K562 (cell line): ENCODE measurements around the gene MOB3B. TPM values are rescaled to one million over a fixed set of nuclear protein-coding genes. Genes with fewer than 3 reads are reported as not detected.
"Not testable (repeated sequence)": the region's sequence is repeated elsewhere in the genome, so short reads cannot be mapped to it uniquely, and the experiment has no call there.

Experiments
- ATAC-seq: fragments of 200-7000 bp; cut with Tn5 transposase; 3 replicates; pipeline ENCODE4 v1.9.1; 2020; ENCODE audit warnings: moderate library complexity
- BruUV-seq: library from RNA; stranded (reverse); fragments of 400-500 nt; replicated peaks from 2 replicates; lab custom pipeline; 2021; lab: Mats Ljungman, UMichigan
- CTCF ChIA-PET: fragments of 300-600 bp; formaldehyde crosslinking; extraction: SDS; loops from one replicate; lab custom pipeline; 2021; ENCODE audit warnings: low intra/inter-chr PET ratio; lab: Yijun Ruan, JAX
- POLR2A ChIA-PET: fragments of 300-600, 350-650 bp; sonication (Branson Sonifier 250); formaldehyde crosslinking; extraction: SDS; loops from one replicate; lab custom pipeline; 2021; ENCODE audit warnings: antibody characterized with exemption, inconsistent platforms; lab: Yijun Ruan, JAX
- DNase-seq, 4 experiments: peaks; one replicate each; pipeline versions ENCODE4 v3.0.0 to v3.0.0-alpha.2; 2011 to 2018; ENCODE audit warnings: low spot score in 3 of 4, mixed read lengths in 3 of 4; ENCODE audit errors: extremely low read depth in 1 of 4
- FAIRE-seq: peaks from 2 replicates; lab custom pipeline; 2011; peaks lifted over from hg19 to GRCh38; lab: Jason Lieb, UNC
- H2AFZ ChIP-seq: 2 replicates; pipeline ENCODE4 v1.6.0; 2011; ENCODE audit warnings: low read depth, low read length, control low read depth, inconsistent platforms
- H3K27ac ChIP-seq: fragments of 200-600 bp; 3 replicates; pipeline ENCODE4 v1.8.0; 2011; ENCODE audit warnings: low read depth, mild to moderate bottlenecking, control low read depth, inconsistent platforms, low read length, moderate library complexity, mixed read lengths; ENCODE audit errors: extremely low read depth
- H3K27me3 ChIP-seq, 2 experiments: fragments of 300-600 bp in 1 of 2; 2 replicates in 1 of 2; 3 replicates in 1 of 2; pipeline versions ENCODE4 v1.6.0 to v1.8.0; 2011; ENCODE audit warnings: inconsistent platforms in 2 of 2, low read length in 2 of 2, mild to moderate bottlenecking in 1 of 2, mixed read lengths in 1 of 2, moderate library complexity in 1 of 2; ENCODE audit not compliant: control insufficient read depth in 2 of 2, insufficient read depth in 2 of 2
- H3K36me3 ChIP-seq: fragments of 300-600 bp; 3 replicates; pipeline ENCODE4 v1.8.0; 2011; ENCODE audit warnings: mild to moderate bottlenecking, low read length, inconsistent platforms; ENCODE audit not compliant: control insufficient read depth, insufficient read depth
- H3K4me1 ChIP-seq, 2 experiments: fragments of 200-600 bp in 1 of 2; replicated peaks in 1 of 2; 2 replicates in 1 of 2; 3 replicates in 1 of 2; pipeline versions ENCODE4 v1.5.1 to v1.8.0; 2011; ENCODE audit warnings: inconsistent platforms in 2 of 2, low read length in 2 of 2, mild to moderate bottlenecking in 1 of 2, mixed read lengths in 1 of 2, moderate library complexity in 1 of 2; ENCODE audit not compliant: control insufficient read depth in 2 of 2, insufficient read depth in 2 of 2
- H3K4me2 ChIP-seq: 2 replicates; pipeline ENCODE4 v1.6.1; 2011; ENCODE audit warnings: low read length, control low read depth, inconsistent platforms, mixed read lengths; ENCODE audit not compliant: insufficient read depth
- H3K4me3 ChIP-seq: fragments of 200-600 bp; sonication (generic), shearing (Covaris generic); 2 replicates; pipeline ENCODE4 v1.5.1; 2016; ENCODE audit warnings: control low read depth, inconsistent platforms
- H3K79me2 ChIP-seq: fragments of 200-600 bp; 3 replicates; pipeline ENCODE4 v1.8.0; 2011; ENCODE audit warnings: low read length, inconsistent platforms; ENCODE audit not compliant: control insufficient read depth, insufficient read depth
- H3K9ac ChIP-seq, 2 experiments: 2 replicates each; pipeline versions ENCODE4 v1.6.0 to v1.6.1; 2011; ENCODE audit warnings: low read depth in 2 of 2, low read length in 2 of 2, control low read depth in 1 of 2, inconsistent platforms in 1 of 2, mild to moderate bottlenecking in 1 of 2, mixed read lengths in 1 of 2; ENCODE audit not compliant: insufficient read depth in 1 of 2
- H3K9me1 ChIP-seq: one replicate; pipeline ENCODE4 v1.6.0; 2011; ENCODE audit warnings: inconsistent platforms, mild to moderate bottlenecking, low read length, moderate library complexity; ENCODE audit not compliant: control insufficient read depth, insufficient read depth
- H3K9me3 ChIP-seq: replicated peaks from 2 replicates; pipeline ENCODE4 v1.5.1; 2011; ENCODE audit warnings: low read depth, low read length, inconsistent platforms; ENCODE audit not compliant: control insufficient read depth, insufficient read depth
- H4K20me1 ChIP-seq: replicated peaks from 2 replicates; pipeline ENCODE4 v1.6.1; 2011; ENCODE audit warnings: low read length, inconsistent platforms, mixed read lengths; ENCODE audit not compliant: control insufficient read depth, insufficient read depth
- IRF2 ChIP-seq: sonication (generic); formaldehyde crosslinking; IDR thresholded peaks from 2 replicates; pipeline ENCODE4 v1.8.1; 2022; ENCODE audit warnings: mild to moderate bottlenecking, missing genetic modification reagents
- ZNF3 ChIP-seq: fragments of 250-450 bp; sonication (Bioruptor Pico); IDR thresholded peaks from 2 replicates; pipeline ENCODE4 v1.5.0; 2021; ENCODE audit warnings: mild to moderate bottlenecking, moderate library complexity
- WGBS: fragments of 100-300 bp; shearing (Covaris generic); methylation state at CpG from one replicate; pipeline ENCODE4 v1.1.6; 2016; ENCODE audit warnings: low coverage, mixed read lengths; ENCODE audit not compliant: insufficient coverage; ENCODE audit errors: missing lambda C conversion rate; 5-methylcytosine and 5-hydroxymethylcytosine counted together
- in situ Hi-C: fragments of 300-500 bp; cut with MboI; formaldehyde crosslinking; loops from 4 replicates; pipeline ENCODE4 v1.15.0; 2018; ENCODE audit warnings: inconsistent platforms, mixed read lengths
- intact Hi-C: fragments of 100-400 bp; cut with micrococcal nuclease; formaldehyde crosslinking; loops from 2 replicates; pipeline ENCODE4 v1.14.2; 2022
- polyA plus RNA-seq, 8 experiments: library from polyadenylated mRNA; depleted of rRNA in 4 of 8; stranded (reverse) in 5 of 8; unstranded in 3 of 8; fragments of >200 nt; fragmentation: Nextera tagmentation in 2 of 8; fragmentation: Illumina TruSeq in 1 of 8; extraction: Ambion mirVana in 2 of 8; extraction: Trizol in 1 of 8; gene quantifications; 2 replicates each; pipeline versions ENCODE4 v1.2.1 to v1.2.3, GENCODE V29; 2011 to 2014; ENCODE audit warnings: inconsistent platforms in 1 of 8, missing spikeins in 1 of 8
- total RNA-seq, 7 experiments: library from RNA; depleted of rRNA in 6 of 7; stranded (reverse); fragments of >200 nt in 6 of 7; fragmentation: Illumina TruSeq in 2 of 7; extraction: Trizol in 2 of 7; gene quantifications; 2 replicates each; pipeline versions ENCODE4 v1.2.1 to v1.2.3, GENCODE V29; 2011 to 2021; ENCODE audit warnings: low replicate concordance in 1 of 7
- TF ChIP-seq, protein P1 (sequence below): fragments of 250-450 bp; sonication (Bioruptor Pico); IDR thresholded peaks from 2 replicates; pipeline ENCODE4 v1.8.0; 2022; ENCODE audit warnings: moderate library complexity, mild to moderate bottlenecking, inconsistent platforms
- TF ChIP-seq, protein P2 (sequence below): fragments of 450-650 bp; IDR thresholded peaks from one replicate; pipeline ENCODE4 v1.6.1; 2018; ENCODE audit warnings: mild to moderate bottlenecking, moderate library complexity; ENCODE audit not compliant: partially characterized antibody

MOB3B gene
- total and polyA plus RNA-seq, 9 of the 15 experiments (the other 6 are each of a cell fraction or from before 2014, with no cell fraction given) = 3.6 to 12.8 (median 7.2) TPM

DNA sequence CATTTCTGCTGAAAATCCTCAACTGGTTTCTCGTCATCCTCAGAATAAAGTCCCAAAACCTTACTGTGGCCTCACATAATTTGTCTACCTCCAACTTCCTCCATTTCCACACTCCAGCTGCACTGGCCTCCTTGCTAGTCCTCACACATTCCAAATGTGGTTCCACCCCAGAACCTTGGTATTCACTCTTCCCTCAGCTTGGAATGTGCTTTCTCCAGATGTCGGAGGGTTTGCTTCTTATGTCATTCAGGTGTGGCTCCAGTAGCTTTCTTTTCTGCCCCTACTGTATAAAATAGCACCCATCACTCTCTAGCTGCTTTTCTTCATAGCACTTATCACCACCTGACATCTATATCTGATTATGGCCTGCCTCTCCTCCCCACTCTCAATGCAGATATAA is 108.0 kb downstream of the MOB3B start:
- Histone ChIP-seq H2AFZ (no peak overlapping the region), H3K4me1 (peaks cover 0 to 6% of the 10 kb centered on the region in 2 experiments; a peak in 3 of 5 replicates), H3K79me2 (peaks cover 29% of the 10 kb centered on the region), H3K4me3 (no peak overlapping the region), H3K27ac (no peak overlapping the region), H3K27me3 (no peaks in the 10 kb centered on the region), H3K4me2 (no peak overlapping the region), H3K9me3 (no peaks in the 10 kb centered on the region), H3K9ac (no peak overlapping the region), H3K9me1 (no peaks in the 10 kb centered on the region), H3K36me3 (no peaks in the 10 kb centered on the region), H4K20me1 (no peaks in the 10 kb centered on the region)
- BruUV-seq = no TSS peak
- intact Hi-C loops (no loop called here), in situ Hi-C loops (no loop called here)
- DNase-seq (no peak), FAIRE-seq (no peak), ATAC-seq (no peak)
- ChIA-PET POLR2A (no interaction called here), CTCF (no interaction called here)
- TF ChIP-seq, protein P1, sequence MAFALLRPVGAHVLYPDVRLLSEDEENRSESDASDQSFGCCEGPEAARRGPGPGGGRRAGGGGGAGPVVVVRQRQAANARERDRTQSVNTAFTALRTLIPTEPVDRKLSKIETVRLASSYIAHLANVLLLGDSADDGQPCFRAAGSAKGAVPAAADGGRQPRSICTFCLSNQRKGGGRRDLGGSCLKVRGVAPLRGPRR = no peak
- TF ChIP-seq ZNF3 (CRISPR knock-in tag) = no peak
- no peak for TF ChIP-seq IRF2
- TF ChIP-seq, protein P2, sequence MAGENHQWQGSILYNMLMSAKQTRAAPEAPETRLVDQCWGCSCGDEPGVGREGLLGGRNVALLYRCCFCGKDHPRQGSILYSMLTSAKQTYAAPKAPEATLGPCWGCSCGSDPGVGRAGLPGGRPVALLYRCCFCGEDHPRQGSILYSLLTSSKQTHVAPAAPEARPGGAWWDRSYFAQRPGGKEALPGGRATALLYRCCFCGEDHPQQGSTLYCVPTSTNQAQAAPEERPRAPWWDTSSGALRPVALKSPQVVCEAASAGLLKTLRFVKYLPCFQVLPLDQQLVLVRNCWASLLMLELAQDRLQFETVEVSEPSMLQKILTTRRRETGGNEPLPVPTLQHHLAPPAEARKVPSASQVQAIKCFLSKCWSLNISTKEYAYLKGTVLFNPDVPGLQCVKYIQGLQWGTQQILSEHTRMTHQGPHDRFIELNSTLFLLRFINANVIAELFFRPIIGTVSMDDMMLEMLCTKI = no peak
- WGBS = 40% methylated on average over 1 of the region's 2 CpGs

DNA sequence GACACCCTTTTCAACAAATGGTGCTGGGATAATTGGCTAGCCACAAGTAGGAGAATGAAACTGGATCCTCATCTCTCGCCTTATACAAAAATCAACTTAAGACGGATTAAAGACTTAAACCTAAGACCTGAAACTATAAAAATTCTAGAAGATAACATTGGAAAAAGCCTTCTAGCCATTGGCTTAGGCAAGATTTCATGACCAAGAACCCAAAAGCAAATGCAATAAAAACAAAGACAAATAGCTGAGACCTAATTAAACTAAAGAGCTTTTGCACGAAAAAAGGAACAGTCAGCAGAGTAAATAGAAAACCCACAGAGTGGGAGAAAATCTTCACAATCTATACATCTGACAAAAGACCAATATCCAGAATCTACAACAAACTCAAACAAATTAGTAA is 110.1 kb downstream of the MOB3B start:
- 82% methylated on average over 2 of the region's 3 CpGs for WGBS
- POLR2A ChIA-PET, H2AFZ ChIP-seq, H4K20me1 ChIP-seq, H3K4me3 ChIP-seq, H3K9ac ChIP-seq, FAIRE-seq, H3K27ac ChIP-seq, BruUV-seq, H3K36me3 ChIP-seq, intact Hi-C loops, H3K4me1 ChIP-seq, DNase-seq, H3K27me3 ChIP-seq, in situ Hi-C loops, H3K9me1 ChIP-seq, ATAC-seq, H3K9me3 ChIP-seq, H3K4me2 ChIP-seq: not testable (repeated sequence)
- CTCF ChIA-PET = interaction anchor here (0.6 kb wide), 1 partner anchor 129 kb away, joined by 7 read pairs; no protein-coding TSS in a partner anchor
- peaks cover 38% of the 10 kb centered on the region for H3K79me2 ChIP-seq
